ENCODE measurements around the gene IRAK2. TPM values are rescaled to one million over a fixed set of nuclear protein-coding genes. Genes with fewer than 3 reads are reported as not detected.

Gene IRAK2
- total RNA-seq, 1 donor from 2014 or later: 1.4 TPM

DNA sequence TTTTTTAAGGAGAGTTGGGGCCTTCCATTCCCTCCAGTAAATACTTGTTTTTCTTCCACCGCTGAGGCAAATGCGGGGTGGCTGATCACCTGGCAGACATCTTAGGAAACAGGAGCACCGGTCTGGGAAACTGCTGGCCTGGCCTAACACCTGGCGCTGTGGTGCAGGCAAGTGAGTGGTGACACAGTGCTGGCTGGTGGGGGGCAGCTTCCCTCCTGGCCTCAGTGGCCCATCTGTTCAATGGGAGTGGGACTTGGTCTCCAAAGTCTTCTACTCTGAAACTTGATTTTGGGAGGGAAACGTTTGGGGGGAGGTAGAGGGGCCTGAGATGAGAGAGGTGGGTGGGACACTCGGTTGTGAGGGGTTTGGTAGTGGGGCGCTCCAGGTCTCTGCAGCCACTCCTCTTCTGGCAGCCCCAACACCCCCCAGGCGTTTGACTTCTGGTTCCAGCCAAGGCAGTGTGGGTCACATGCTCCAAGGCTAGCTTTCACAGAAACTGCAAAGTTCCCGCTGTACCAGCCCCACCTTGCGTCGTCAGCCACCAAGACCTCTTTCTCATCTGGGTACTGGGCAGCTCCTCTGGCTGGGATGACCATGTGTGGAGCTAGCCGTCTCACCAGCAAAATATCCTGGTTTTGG is 123.3 kb downstream of the IRAK2 start:
- Mint-ChIP-seq H3K4me1 (ENCODE audit: unreplicated experiment) (peaks cover 9% of the 10 kb centered on the region), H3K9me3 (no peaks in the 10 kb centered on the region), H3K36me3 (no peaks in the 10 kb centered on the region), H3K27me3 (no peaks in the 10 kb centered on the region), H3K27ac (no peak overlapping the region), H3K4me3 (no peak overlapping the region)
- no peak for TF ChIP-seq CTCF (conservative IDR thresholded peaks at IDR 0.05)
- no peak for DNase-seq (ENCODE audit: extremely low spot score, unreplicated experiment)

GRCh38 chr3:10288575-10288960 is 123.8 kb downstream of the IRAK2 start:
- Mint-ChIP-seq H3K4me3 (no peak overlapping the region), H3K9me3 (no peaks in the 10 kb centered on the region), H3K27me3 (no peaks in the 10 kb centered on the region), H3K4me1 (ENCODE audit: unreplicated experiment) (peaks cover 9% of the 10 kb centered on the region), H3K27ac (no peak overlapping the region), H3K36me3 (no peaks in the 10 kb centered on the region)
- no peak for DNase-seq (ENCODE audit: extremely low spot score, unreplicated experiment)
- TF ChIP-seq CTCF (conservative IDR thresholded peaks at IDR 0.05): no peak

GRCh38 chr3:10289077-10289476 is 124.4 kb downstream of the IRAK2 start:
- TF ChIP-seq CTCF (conservative IDR thresholded peaks at IDR 0.05): no peak
- H3K4me1 Mint-ChIP-seq (ENCODE audit: unreplicated experiment): peaks cover 9% of the 10 kb centered on the region
- H3K4me3 Mint-ChIP-seq: no peak overlapping the region
- no peak for DNase-seq (ENCODE audit: extremely low spot score, unreplicated experiment)
- H3K9me3 Mint-ChIP-seq: no peaks in the 10 kb centered on the region
- H3K27me3 Mint-ChIP-seq: no peaks in the 10 kb centered on the region
- H3K27ac Mint-ChIP-seq: no peak overlapping the region
- H3K36me3 Mint-ChIP-seq: no peaks in the 10 kb centered on the region

DNA sequence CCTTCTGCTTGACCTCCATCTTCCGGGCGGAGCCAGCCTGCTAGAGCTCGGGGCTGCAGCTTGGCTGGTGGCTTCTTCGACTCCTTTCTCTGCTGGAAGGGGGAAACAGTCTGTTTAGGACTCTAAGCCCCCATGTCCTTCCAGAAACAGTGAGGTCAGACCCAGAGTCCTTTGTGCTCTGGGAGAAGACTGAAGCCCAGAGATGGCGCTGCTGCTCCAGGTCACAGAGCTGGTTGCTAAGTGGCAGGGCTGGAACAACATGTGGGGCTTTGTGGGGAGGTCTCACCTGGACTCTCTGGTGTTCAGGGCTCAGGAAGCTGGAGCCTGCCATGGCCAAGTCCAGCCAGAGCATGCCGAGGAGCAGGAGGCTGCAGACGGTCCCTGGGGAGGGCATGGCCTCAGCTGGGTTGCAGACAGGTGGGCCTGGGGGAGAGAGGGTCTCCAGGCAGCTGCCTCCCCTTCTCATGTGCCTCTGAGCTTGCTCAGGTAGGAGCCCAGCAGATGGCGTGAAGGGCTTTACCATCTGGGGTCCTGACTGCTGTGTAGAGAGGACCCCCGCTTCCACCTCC is 125.2 kb downstream of the IRAK2 start:
- Mint-ChIP-seq H3K36me3 (peaks cover under 1% of the 10 kb centered on the region), H3K4me1 (ENCODE audit: unreplicated experiment) (peaks cover 9% of the 10 kb centered on the region), H3K9me3 (no peaks in the 10 kb centered on the region), H3K27me3 (no peaks in the 10 kb centered on the region), H3K4me3 (no peak overlapping the region), H3K27ac (no peak overlapping the region)
- DNase-seq (ENCODE audit: extremely low spot score, unreplicated experiment): no peak
- TF ChIP-seq CTCF (conservative IDR thresholded peaks at IDR 0.05): no peak

- Mint-ChIP-seq H3K9me3 (no peaks in the 10 kb centered on the region), H3K27me3 (no peaks in the 10 kb centered on the region), H3K36me3 (peaks cover 5% of the 10 kb centered on the region), H3K27ac (no peak overlapping the region), H3K4me1 (ENCODE audit: unreplicated experiment) (peaks cover 9% of the 10 kb centered on the region), H3K4me3 (no peak overlapping the region)
- no peak for DNase-seq (ENCODE audit: extremely low spot score, unreplicated experiment)
- TF ChIP-seq CTCF (conservative IDR thresholded peaks at IDR 0.05): no peak
These were observed 125.9 kb downstream of the IRAK2 start for GRCh38 chr3:10290481-10291176.
